Endodermal cell (in vitro differentiated cells): ENCODE data around the gene CHST9. TPM values are rescaled to one million over a fixed set of nuclear protein-coding genes. Genes with fewer than 3 reads are reported as not detected.

Experiments
- DNase-seq: peaks from one replicate; pipeline ENCODE4 v3.0.0-alpha.2; 2017
- H3K27ac ChIP-seq: 2 replicates; pipeline ENCODE4 v1.5.1; 2013; ENCODE audit warnings: mild to moderate bottlenecking, low read depth, low read length, moderate library complexity
- H3K27me3 ChIP-seq: 2 replicates; pipeline ENCODE4 v1.6.1; 2013; ENCODE audit warnings: mild to moderate bottlenecking, low read length, moderate library complexity; ENCODE audit not compliant: insufficient read depth, control insufficient read depth, poor library complexity, severe bottlenecking
- H3K36me3 ChIP-seq: 2 replicates; pipeline ENCODE4 v1.7.0; 2013; ENCODE audit warnings: mild to moderate bottlenecking, low read length, moderate library complexity; ENCODE audit not compliant: control insufficient read depth, insufficient read depth
- H3K4me1 ChIP-seq: one replicate; pipeline ENCODE4 v1.7.0; 2013; ENCODE audit warnings: low read length; ENCODE audit not compliant: control insufficient read depth, insufficient read depth
- H3K4me3 ChIP-seq: 2 replicates; pipeline ENCODE4 v1.5.1; 2013; ENCODE audit warnings: mild to moderate bottlenecking, low read length, moderate library complexity
- H3K9ac ChIP-seq: 2 replicates; pipeline ENCODE4 v1.6.1; 2013; ENCODE audit warnings: mild to moderate bottlenecking, low read length, moderate library complexity; ENCODE audit not compliant: poor library complexity, severe bottlenecking; ENCODE audit errors: extremely low read depth
- H3K9me3 ChIP-seq: 2 replicates; pipeline ENCODE4 v1.6.1; 2013; ENCODE audit warnings: mild to moderate bottlenecking, low read length, moderate library complexity; ENCODE audit not compliant: control insufficient read depth
- H3K27ac Mint-ChIP-seq: 2 replicates; pipeline ENCODE4 v1.8.0; 2020; ENCODE audit warnings: mixed read lengths
- H3K27me3 Mint-ChIP-seq: 2 replicates; pipeline ENCODE4 v1.8.0; 2021; ENCODE audit warnings: mild to moderate bottlenecking, mixed read lengths; ENCODE audit not compliant: insufficient read depth
- H3K36me3 Mint-ChIP-seq: 2 replicates; pipeline ENCODE4 v1.8.0; 2020; ENCODE audit warnings: low read depth, mixed read lengths
- H3K4me1 Mint-ChIP-seq: 2 replicates; pipeline ENCODE4 v1.8.0; 2020; ENCODE audit warnings: mixed read lengths
- H3K4me3 Mint-ChIP-seq: 2 replicates; pipeline ENCODE4 v1.8.0; 2020; ENCODE audit warnings: mild to moderate bottlenecking, moderate library complexity, mixed read lengths
- H3K9me3 Mint-ChIP-seq: 2 replicates; pipeline ENCODE4 v1.8.0; 2020; ENCODE audit warnings: mild to moderate bottlenecking, mixed read lengths
- CTCF ChIP-seq: fragments of 200-600 bp; sonication (generic); conservative IDR thresholded peaks from 2 replicates; pipeline ENCODE4 v1.5.0; 2021; ENCODE audit warnings: antibody characterized with exemption, mild to moderate bottlenecking
- WGBS, 2 experiments: methylation state at CpG; one replicate each; pipeline versions ENCODE4 v1.1.5 to v1.1.7; 2013; ENCODE audit warnings: missing lambda C conversion rate in 2 of 2, mixed read lengths in 1 of 2; ENCODE audit not compliant: insufficient coverage in 1 of 2, insufficient read length in 1 of 2; 5-methylcytosine and 5-hydroxymethylcytosine counted together
- total RNA-seq, 2 donors: library from RNA; stranded (reverse); fragmentation: NEBNext Ultra II Directional in 1 of 2; extraction: Animal tissue kit (Norgen Biotek cat#: 25700) in 1 of 2; gene quantifications; 2 replicates in 1 of 2; 3 replicates in 1 of 2; pipeline ENCODE4 v1.2.1, GENCODE V29; 2021

Gene CHST9
- total RNA-seq, 2 donors from 2014 or later: 47.5 to 75.8 TPM

- peaks cover 2% of the 10 kb centered on the region for H3K9me3 ChIP-seq
These were observed 64.0 kb downstream of the CHST9 start for GRCh38 chr18:27121108-27121507.

GRCh38 chr18:27120246-27120645 is 64.9 kb downstream of the CHST9 start:
- Mint-ChIP-seq H3K36me3 (peaks cover 38% of the 10 kb centered on the region), H3K4me3 (no peak overlapping the region), H3K27ac (peak overlapping the region; percentile 46), H3K27me3 (peaks cover 27% of the 10 kb centered on the region), H3K4me1 (peaks cover 40% of the 10 kb centered on the region), H3K9me3 (peaks cover 6% of the 10 kb centered on the region)
- Histone ChIP-seq H3K9ac (no peak overlapping the region), H3K9me3 (peaks cover 11% of the 10 kb centered on the region), H3K27ac (no peak overlapping the region), H3K36me3 (no peaks in the 10 kb centered on the region), H3K4me3 (no peak overlapping the region), H3K4me1 (peaks cover 5% of the 10 kb centered on the region), H3K27me3 (no peaks in the 10 kb centered on the region)
- DNase-seq: no peak
- no peak for TF ChIP-seq CTCF
- WGBS, 2 experiments: 80 to 86% methylated on average over 1 to 3 of the region's 3 CpGs

More at GRCh38 chr18:27121108-27121507, 64.0 kb downstream of the CHST9 start:
- no peak for TF ChIP-seq CTCF
- no peak for DNase-seq
- Mint-ChIP-seq H3K27me3 (peaks cover 27% of the 10 kb centered on the region), H3K27ac (no peak overlapping the region), H3K9me3 (no peaks in the 10 kb centered on the region), H3K36me3 (peaks cover 29% of the 10 kb centered on the region), H3K4me1 (peaks cover 41% of the 10 kb centered on the region), H3K4me3 (no peak overlapping the region)
- no peak overlapping the region for H3K9ac ChIP-seq
- H3K36me3 ChIP-seq: no peaks in the 10 kb centered on the region
- H3K27ac ChIP-seq: no peak overlapping the region
- H3K4me3 ChIP-seq: no peak overlapping the region
- H3K4me1 ChIP-seq: peaks cover 5% of the 10 kb centered on the region
- no peaks in the 10 kb centered on the region for H3K27me3 ChIP-seq
- WGBS, 2 experiments: 100% methylated on average over 1 of the region's 1 CpG; no CpG with 5 or more reads in 1 of the 2 experiments

GRCh38 chr18:27118973-27119372 is 66.1 kb downstream of the CHST9 start:
- Mint-ChIP-seq H3K27ac (peak overlapping the region; percentile 82), H3K9me3 (peaks cover 16% of the 10 kb centered on the region), H3K36me3 (peaks cover 47% of the 10 kb centered on the region), H3K27me3 (peaks cover 27% of the 10 kb centered on the region), H3K4me1 (peaks cover 31% of the 10 kb centered on the region), H3K4me3 (no peak overlapping the region)
- 81% methylated on average over 3 of the region's 3 CpGs; no CpG with 5 or more reads in 1 of the 2 experiments for WGBS, 2 experiments
- Histone ChIP-seq H3K9me3 (peaks cover 17% of the 10 kb centered on the region), H3K27ac (no peak overlapping the region), H3K9ac (no peak overlapping the region), H3K4me3 (peak overlapping the region; percentile 12), H3K27me3 (no peaks in the 10 kb centered on the region), H3K36me3 (no peaks in the 10 kb centered on the region), H3K4me1 (peaks cover 5% of the 10 kb centered on the region)
- DNase-seq: no peak
- no peak for TF ChIP-seq CTCF
